CD4-positive, alpha-beta T cell treated with Interferon alpha-2 for 1 hour (primary cell): ENCODE results near the gene PKD2L1.
A peak's percentile ranks its signal among the peaks of the same experiment; 100 is the strongest.

Experiments
- DNase-seq, 2 donors: peaks; one replicate each; pipeline ENCODE4 v3.0.0-alpha.2; 2020 to 2022

Gene PKD2L1

GRCh38 chr10:100356067-100357017 lies 26.3 kb upstream of the PKD2L1 start:
- no peak for DNase-seq

- DNase-seq = no peak
These were observed 25.1 kb upstream of the PKD2L1 start for GRCh38 chr10:100355086-100355485.

GRCh38 chr10:100353770-100354485 lies 23.9 kb upstream of the PKD2L1 start:
- DNase-seq = no peak

GRCh38 chr10:100350914-100351485 lies 21.0 kb upstream of the PKD2L1 start:
- no peak for DNase-seq

- no peak for DNase-seq
These were observed 19.6 kb upstream of the PKD2L1 start for GRCh38 chr10:100349672-100350071.

- no peak for DNase-seq
These were observed 19.1 kb upstream of the PKD2L1 start for GRCh38 chr10:100349087-100349486.

- no peak for DNase-seq
These were observed 18.4 kb upstream of the PKD2L1 start for GRCh38 chr10:100348389-100348927.

- no peak for DNase-seq
These were observed 17.7 kb upstream of the PKD2L1 start for GRCh38 chr10:100347568-100348195.

GRCh38 chr10:100346765-100347567 lies 16.9 kb upstream of the PKD2L1 start, which contains the start of gene SCD:
Gene SCD (plus strand): TSS chr10:100347233. CDS start chr10:100347505, 272 bp downstream.
- peak; percentile 85 to 86 for DNase-seq

- DNase-seq = peak; percentile 60 to 61
These were observed 16.3 kb upstream of the PKD2L1 start for GRCh38 chr10:100346351-100346764.

GRCh38 chr10:100345570-100346330 lies 15.7 kb upstream of the PKD2L1 start:
- no peak for DNase-seq

- DNase-seq = no peak
These were observed 14.3 kb upstream of the PKD2L1 start for GRCh38 chr10:100344241-100344788.

- no peak for DNase-seq
These were observed 12.6 kb upstream of the PKD2L1 start for GRCh38 chr10:100342627-100342972.

- DNase-seq = peak; percentile 31 to 55
These were observed 12.1 kb upstream of the PKD2L1 start for GRCh38 chr10:100341953-100342626.

- no peak for DNase-seq
These were observed 11.2 kb upstream of the PKD2L1 start for GRCh38 chr10:100340948-100341847.

- peak in 1 of 2 donors; percentile 36 for DNase-seq
These were observed 9.2 kb upstream of the PKD2L1 start for GRCh38 chr10:100339236-100339635.

GRCh38 chr10:100338434-100339036 lies 8.5 kb upstream of the PKD2L1 start:
- DNase-seq = peak; percentile 76 to 81

GRCh38 chr10:100334762-100335161 lies 4.7 kb upstream of the PKD2L1 start:
- no peak for DNase-seq
